ENCODE measurements around the gene PYGM. TPM values are rescaled to one million over a fixed set of nuclear protein-coding genes. Genes with fewer than 3 reads are reported as not detected.
A peak's percentile ranks its signal among the peaks of the same experiment; 100 is the strongest.

Gene PYGM
- total RNA-seq, 1 experiment from 2014 or later, result 1.4 TPM

DNA sequence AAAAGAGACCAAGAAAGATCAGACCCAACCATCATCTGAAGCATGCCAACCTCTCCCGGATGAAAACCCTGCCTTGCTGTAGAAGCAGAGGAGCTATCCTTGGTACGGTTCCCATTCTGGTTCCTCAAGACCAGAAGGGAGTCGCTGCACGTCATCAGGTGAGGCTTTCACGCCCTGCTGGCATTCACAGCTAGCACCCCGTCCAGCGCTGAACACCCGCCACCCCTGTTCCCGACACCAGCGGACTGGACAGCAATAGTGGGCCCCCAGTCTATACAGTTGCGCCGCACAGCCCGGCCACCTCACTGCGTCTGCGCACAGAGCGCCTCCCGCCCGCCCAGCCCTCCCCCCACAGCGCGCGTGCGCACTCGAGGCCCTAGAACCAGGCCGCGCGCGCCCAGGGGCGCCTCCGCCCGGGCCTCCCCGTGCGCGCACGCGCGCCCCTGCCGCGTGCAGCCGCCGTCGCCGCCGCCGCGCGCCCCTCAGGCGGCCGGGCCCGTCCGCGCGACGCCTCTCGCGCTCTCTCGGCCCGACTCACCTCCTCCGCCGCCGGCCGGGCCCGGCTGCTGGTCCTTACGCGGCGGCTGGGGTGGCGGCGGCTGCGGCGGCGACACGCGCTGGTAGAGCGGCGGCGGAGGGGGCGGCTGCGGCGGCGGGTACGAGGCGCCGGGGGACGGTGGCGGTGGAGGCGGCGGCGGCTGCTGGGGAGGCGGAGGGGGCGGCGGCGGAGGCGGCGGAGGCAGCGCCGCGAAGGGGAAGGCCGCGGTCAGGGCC lies 17.9 kb upstream of the PYGM start:
- H3K4me3 Mint-ChIP-seq (ENCODE audit: unreplicated experiment), result peak overlapping the region; percentile 91
- H3K27ac Mint-ChIP-seq (ENCODE audit: unreplicated experiment), result peak overlapping the region; percentile 93
- H3K9me3 Mint-ChIP-seq (ENCODE audit: unreplicated experiment), result no peaks in the 10 kb centered on the region
- peaks cover 67% of the 10 kb centered on the region for H3K36me3 Mint-ChIP-seq (ENCODE audit: insufficient read depth, unreplicated experiment)
- Histone ChIP-seq H3K4me1 (peaks cover 17% of the 10 kb centered on the region), H3K27me3 (replicated peaks; ENCODE audit: control insufficient read depth, insufficient read depth, low read length) (no peaks in the 10 kb centered on the region), H3K4me3 (ENCODE audit: low read depth, low read length) (peak overlapping the region; percentile 99), H3K9me3 (no peaks in the 10 kb centered on the region), H3K36me3 (ENCODE audit: control insufficient read depth, insufficient read depth, low read length) (peaks cover 17% of the 10 kb centered on the region)
- BruUV-seq (replicated peaks), result no TSS peak
- ChIA-PET CTCF (interaction anchor here (0.6 to 1.9 kb wide), 3 partner anchors 67 to 340 kb away, joined by 3 to 8 read pairs (median 7); partner anchors contain the start of genes ARL2, CDC42BPG and ZNHIT2), POLR2A (interaction anchor here (0.6 to 0.8 kb wide), 2 partner anchors 34 to 65 kb away, joined by 3 to 7 read pairs; no protein-coding TSS in a partner anchor)
- intact Hi-C loops (cut with micrococcal nuclease; ENCODE audit: unreplicated experiment), result loop anchor here (1.0 to 10.0 kb wide), 4 partner anchors 25 to 337 kb away; partner anchors contain the start of genes CDC42BPG, MAP4K2, MEN1 and TM7SF2
- H3K27me3 Mint-ChIP-seq (ENCODE audit: insufficient read depth, unreplicated experiment), result no peaks in the 10 kb centered on the region
- DNase-seq, result peak; percentile 77 to 88
- no peak for TF ChIP-seq CTCF (IDR thresholded peaks at IDR 0.05; ENCODE audit: insufficient read depth in 1 of 2, low read depth in 1 of 2, low read length in 1 of 2, severe bottlenecking in 1 of 2, unreplicated experiment in 1 of 2)
- H3K4me1 Mint-ChIP-seq (ENCODE audit: low read depth, unreplicated experiment), result peaks cover 7% of the 10 kb centered on the region

DNA sequence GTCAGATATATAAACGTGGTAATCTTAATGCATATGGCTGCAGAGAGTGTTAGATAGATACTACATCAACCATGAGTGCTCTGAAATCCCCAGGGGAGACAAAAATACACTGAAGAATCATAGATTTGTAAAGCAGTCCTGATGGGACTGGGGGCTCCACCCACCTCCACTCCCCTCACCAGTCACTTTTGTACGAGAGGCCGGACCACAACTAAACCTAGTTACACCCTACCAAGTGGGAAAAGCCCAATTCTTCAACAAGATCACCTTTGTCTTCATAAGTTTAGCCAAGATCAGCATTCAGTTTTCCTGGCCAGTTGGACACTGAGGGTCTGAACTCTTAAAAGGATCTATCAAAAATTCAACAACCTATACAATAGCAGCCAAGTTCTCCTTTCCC lies 17.1 kb upstream of the PYGM start:
- Mint-ChIP-seq H3K4me1 (ENCODE audit: low read depth, unreplicated experiment) (peaks cover 7% of the 10 kb centered on the region), H3K9me3 (ENCODE audit: unreplicated experiment) (no peaks in the 10 kb centered on the region), H3K27ac (ENCODE audit: unreplicated experiment) (peak overlapping the region; percentile 93), H3K4me3 (ENCODE audit: unreplicated experiment) (peak overlapping the region; percentile 91), H3K36me3 (ENCODE audit: insufficient read depth, unreplicated experiment) (peaks cover 74% of the 10 kb centered on the region), H3K27me3 (ENCODE audit: insufficient read depth, unreplicated experiment) (no peaks in the 10 kb centered on the region)
- Histone ChIP-seq H3K4me1 (peaks cover 17% of the 10 kb centered on the region), H3K4me3 (ENCODE audit: low read depth, low read length) (peak overlapping the region; percentile 99), H3K36me3 (ENCODE audit: control insufficient read depth, insufficient read depth, low read length) (peaks cover 17% of the 10 kb centered on the region), H3K27me3 (replicated peaks; ENCODE audit: control insufficient read depth, insufficient read depth, low read length) (no peaks in the 10 kb centered on the region), H3K9me3 (no peaks in the 10 kb centered on the region)
- TF ChIP-seq CTCF (IDR thresholded peaks at IDR 0.05; ENCODE audit: insufficient read depth in 1 of 2, low read depth in 1 of 2, low read length in 1 of 2, severe bottlenecking in 1 of 2, unreplicated experiment in 1 of 2), result no peak
- POLR2A ChIA-PET, result interaction anchor here (0.6 to 0.8 kb wide), 2 partner anchors 34 to 66 kb away, joined by 3 to 7 read pairs; no protein-coding TSS in a partner anchor
- CTCF ChIA-PET, result interaction anchor here (0.6 kb wide), 1 partner anchor 68 kb away, joined by 3 read pairs; the partner anchor contains the start of gene CDC42BPG
- intact Hi-C loops (cut with micrococcal nuclease; ENCODE audit: unreplicated experiment), result loop anchor here (5.0 to 10.0 kb wide), 2 partner anchors 65 to 338 kb away; partner anchors contain the start of genes CDC42BPG, TM7SF2 and ZNHIT2
- BruUV-seq (replicated peaks), result TSS peak; percentile 26
- peak in 1 of 2 experiments; percentile 21 for DNase-seq

GRCh38 chr11:64776425-64776824 lies 16.7 kb upstream of the PYGM start:
- H3K4me3 ChIP-seq (ENCODE audit: low read depth, low read length), result peak overlapping the region; percentile 99; the same call in 1 of the 2 replicates
- TF ChIP-seq CTCF (IDR thresholded peaks at IDR 0.05; ENCODE audit: insufficient read depth in 1 of 2, low read depth in 1 of 2, low read length in 1 of 2, severe bottlenecking in 1 of 2, unreplicated experiment in 1 of 2), result no peak
- ChIA-PET POLR2A (interaction anchor here (0.8 kb wide), 1 partner anchor 16 kb away, joined by 3 read pairs; no protein-coding TSS in a partner anchor), CTCF (no interaction called here)
- no peaks in the 10 kb centered on the region for H3K9me3 ChIP-seq
- intact Hi-C loops (cut with micrococcal nuclease; ENCODE audit: unreplicated experiment), result loop anchor here (5.0 to 10.0 kb wide), 2 partner anchors 66 to 338 kb away; partner anchors contain the start of genes CDC42BPG, TM7SF2 and ZNHIT2
- peak overlapping the region; percentile 91 for H3K4me3 Mint-ChIP-seq (ENCODE audit: unreplicated experiment)
- H3K9me3 Mint-ChIP-seq (ENCODE audit: unreplicated experiment), result no peaks in the 10 kb centered on the region
- peaks cover 17% of the 10 kb centered on the region for H3K4me1 ChIP-seq
- H3K27me3 Mint-ChIP-seq (ENCODE audit: insufficient read depth, unreplicated experiment), result no peaks in the 10 kb centered on the region
- DNase-seq, result no peak
- H3K36me3 Mint-ChIP-seq (ENCODE audit: insufficient read depth, unreplicated experiment), result peaks cover 79% of the 10 kb centered on the region
- peaks cover 18% of the 10 kb centered on the region for H3K36me3 ChIP-seq (ENCODE audit: control insufficient read depth, insufficient read depth, low read length)
- no TSS peak for BruUV-seq (replicated peaks)
- H3K4me1 Mint-ChIP-seq (ENCODE audit: low read depth, unreplicated experiment), result peaks cover 7% of the 10 kb centered on the region
- H3K27ac Mint-ChIP-seq (ENCODE audit: unreplicated experiment), result no peak overlapping the region
- no peaks in the 10 kb centered on the region for H3K27me3 ChIP-seq (replicated peaks; ENCODE audit: control insufficient read depth, insufficient read depth, low read length)

Measured in Caco-2 (cell line).